Neural cell (in vitro differentiated cells): ENCODE results near the gene SLC44A5.
"Not testable (repeated sequence)": the region's sequence is repeated elsewhere in the genome, so short reads cannot be mapped to it uniquely, and the experiment has no call there.

Experiments
- EP300 ChIP-seq: fragments of 450-650 bp; conservative IDR thresholded peaks from 2 replicates; pipeline ENCODE4 v1.6.1; 2014; ENCODE audit warnings: antibody characterized with exemption, mild to moderate bottlenecking, moderate library complexity; ENCODE audit not compliant: poor library complexity, severe bottlenecking
- EZH2 ChIP-seq: fragments of 200-600, 300-800 bp; shearing (Covaris generic), sonication (generic); IDR thresholded peaks from 2 replicates; pipeline ENCODE4 v1.6.1; 2014; ENCODE audit warnings: antibody characterized with exemption, low read length, borderline replicate concordance, mild to moderate bottlenecking; ENCODE audit not compliant: insufficient read depth, poor library complexity, severe bottlenecking
- MXI1 ChIP-seq: fragments of 450-650 bp; conservative IDR thresholded peaks from 2 replicates; pipeline ENCODE4 v1.6.1; 2014; ENCODE audit warnings: antibody characterized with exemption, mild to moderate bottlenecking; ENCODE audit not compliant: poor library complexity, severe bottlenecking
- POLR2AphosphoS5 ChIP-seq: IDR thresholded peaks from 2 replicates; pipeline ENCODE4 v1.6.1; 2012
- RAD21 ChIP-seq: fragments of 450-650 bp; conservative IDR thresholded peaks from 2 replicates; pipeline ENCODE4 v1.6.1; 2014; ENCODE audit warnings: antibody characterized with exemption, mild to moderate bottlenecking, moderate library complexity
- REST ChIP-seq: IDR thresholded peaks from 2 replicates; pipeline ENCODE4 v1.6.1; 2012; ENCODE audit warnings: borderline replicate concordance
- TF ChIP-seq, protein P1 (sequence below): fragments of 450-650 bp; IDR thresholded peaks from 2 replicates; pipeline ENCODE4 v1.5.1; 2014; ENCODE audit warnings: antibody characterized with exemption, mild to moderate bottlenecking, moderate library complexity; ENCODE audit not compliant: poor library complexity, severe bottlenecking

GRCh38 chr1:75354267-75354666, 256.6 kb downstream of the SLC44A5 start:
- TF ChIP-seq, protein P1, sequence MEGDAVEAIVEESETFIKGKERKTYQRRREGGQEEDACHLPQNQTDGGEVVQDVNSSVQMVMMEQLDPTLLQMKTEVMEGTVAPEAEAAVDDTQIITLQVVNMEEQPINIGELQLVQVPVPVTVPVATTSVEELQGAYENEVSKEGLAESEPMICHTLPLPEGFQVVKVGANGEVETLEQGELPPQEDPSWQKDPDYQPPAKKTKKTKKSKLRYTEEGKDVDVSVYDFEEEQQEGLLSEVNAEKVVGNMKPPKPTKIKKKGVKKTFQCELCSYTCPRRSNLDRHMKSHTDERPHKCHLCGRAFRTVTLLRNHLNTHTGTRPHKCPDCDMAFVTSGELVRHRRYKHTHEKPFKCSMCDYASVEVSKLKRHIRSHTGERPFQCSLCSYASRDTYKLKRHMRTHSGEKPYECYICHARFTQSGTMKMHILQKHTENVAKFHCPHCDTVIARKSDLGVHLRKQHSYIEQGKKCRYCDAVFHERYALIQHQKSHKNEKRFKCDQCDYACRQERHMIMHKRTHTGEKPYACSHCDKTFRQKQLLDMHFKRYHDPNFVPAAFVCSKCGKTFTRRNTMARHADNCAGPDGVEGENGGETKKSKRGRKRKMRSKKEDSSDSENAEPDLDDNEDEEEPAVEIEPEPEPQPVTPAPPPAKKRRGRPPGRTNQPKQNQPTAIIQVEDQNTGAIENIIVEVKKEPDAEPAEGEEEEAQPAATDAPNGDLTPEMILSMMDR, result not testable (repeated sequence)
- TF ChIP-seq REST, EP300, RAD21, EZH2, POLR2AphosphoS5, MXI1: not testable (repeated sequence)
